ENCODE measurements around the gene CCBE1.

DNA sequence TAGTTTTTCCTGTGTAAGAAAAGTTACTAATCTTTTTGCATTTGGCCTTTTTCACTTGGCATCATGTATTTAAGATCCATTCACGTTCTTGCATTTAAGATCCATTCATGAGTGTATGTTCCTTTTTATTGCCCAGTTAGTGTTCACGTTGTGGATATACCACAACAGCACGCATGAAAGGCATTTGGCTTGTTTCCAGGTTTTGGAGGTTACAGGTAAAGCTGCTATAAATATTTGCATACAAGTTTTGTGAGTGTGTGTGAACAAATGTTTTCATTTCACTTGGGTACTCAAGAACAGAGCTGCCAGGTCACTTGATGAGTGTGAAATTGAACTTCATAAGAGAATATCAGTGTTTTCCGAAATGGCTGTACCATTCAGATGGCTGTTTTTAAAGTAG, 121.2 kb downstream of the CCBE1 start:
- no peak for TF ChIP-seq POLR2AphosphoS5 (IDR thresholded peaks at IDR 0.05)
- TF ChIP-seq POLR2A (IDR thresholded peaks at IDR 0.05): no peak
